ENCODE results near the gene ABCA5. TPM values are rescaled to one million over a fixed set of nuclear protein-coding genes. Genes with fewer than 3 reads are reported as not detected.

Gene ABCA5
- total RNA-seq, 1 donor from 2014 or later, result 11.6 TPM

- Histone ChIP-seq H3K4me3 (ENCODE audit: low read depth, low read length) (no peak overlapping the region), H3K27me3 (ENCODE audit: control insufficient read depth, insufficient read depth, low read length) (no peaks in the 10 kb centered on the region), H3K36me3 (ENCODE audit: control insufficient read depth, insufficient read depth, low read length) (no peaks in the 10 kb centered on the region)
- FAIRE-seq, result no peak
- no peak for TF ChIP-seq CTCF (IDR thresholded peaks at IDR 0.05; ENCODE audit: insufficient read depth, low read length, severe bottlenecking)
- DNase-seq (ENCODE audit: low read depth), result no peak
These were observed 90.0 kb downstream of the ABCA5 start for GRCh38 chr17:69236946-69237345.

- TF ChIP-seq CTCF (IDR thresholded peaks at IDR 0.05; ENCODE audit: insufficient read depth, low read length, severe bottlenecking), result no peak
- no peaks in the 10 kb centered on the region for H3K27me3 ChIP-seq (ENCODE audit: control insufficient read depth, insufficient read depth, low read length)
- DNase-seq (ENCODE audit: low read depth) (no peak), FAIRE-seq (no peak)
- no peak overlapping the region for H3K4me3 ChIP-seq (ENCODE audit: low read depth, low read length)
- H3K36me3 ChIP-seq (ENCODE audit: control insufficient read depth, insufficient read depth, low read length), result no peaks in the 10 kb centered on the region
These were observed 90.5 kb downstream of the ABCA5 start for GRCh38 chr17:69236464-69236863.

- FAIRE-seq (no peak), DNase-seq (ENCODE audit: low read depth) (peak; percentile 62)
- H3K27me3 ChIP-seq (ENCODE audit: control insufficient read depth, insufficient read depth, low read length), result no peaks in the 10 kb centered on the region
- H3K4me3 ChIP-seq (ENCODE audit: low read depth, low read length), result no peak overlapping the region
- no peaks in the 10 kb centered on the region for H3K36me3 ChIP-seq (ENCODE audit: control insufficient read depth, insufficient read depth, low read length)
- TF ChIP-seq CTCF (IDR thresholded peaks at IDR 0.05; ENCODE audit: insufficient read depth, low read length, severe bottlenecking), result peak; percentile 85
These were observed 91.4 kb downstream of the ABCA5 start for GRCh38 chr17:69235338-69236058.

GRCh38 chr17:69232650-69233049 lies 94.3 kb downstream of the ABCA5 start:
- no peak for TF ChIP-seq CTCF (IDR thresholded peaks at IDR 0.05; ENCODE audit: insufficient read depth, low read length, severe bottlenecking)
- no peak for FAIRE-seq

GRCh38 chr17:69231521-69231920 lies 95.4 kb downstream of the ABCA5 start:
- Histone ChIP-seq H3K4me3 (ENCODE audit: low read depth, low read length) (no peak overlapping the region), H3K36me3 (ENCODE audit: control insufficient read depth, insufficient read depth, low read length) (no peaks in the 10 kb centered on the region), H3K27me3 (ENCODE audit: control insufficient read depth, insufficient read depth, low read length) (no peaks in the 10 kb centered on the region)
- TF ChIP-seq CTCF (IDR thresholded peaks at IDR 0.05; ENCODE audit: insufficient read depth, low read length, severe bottlenecking), result no peak
- no peak for FAIRE-seq
- DNase-seq (ENCODE audit: low read depth), result no peak

More at GRCh38 chr17:69232650-69233049, 94.3 kb downstream of the ABCA5 start:
- Histone ChIP-seq H3K27me3 (ENCODE audit: control insufficient read depth, insufficient read depth, low read length) (no peaks in the 10 kb centered on the region), H3K4me3 (ENCODE audit: low read depth, low read length) (no peak overlapping the region), H3K36me3 (ENCODE audit: control insufficient read depth, insufficient read depth, low read length) (no peaks in the 10 kb centered on the region)
- no peak for DNase-seq (ENCODE audit: low read depth)

- TF ChIP-seq CTCF (IDR thresholded peaks at IDR 0.05; ENCODE audit: insufficient read depth, low read length, severe bottlenecking), result no peak
- FAIRE-seq, result no peak
- no peak overlapping the region for H3K4me3 ChIP-seq (ENCODE audit: low read depth, low read length)
- no peaks in the 10 kb centered on the region for H3K27me3 ChIP-seq (ENCODE audit: control insufficient read depth, insufficient read depth, low read length)
- no peaks in the 10 kb centered on the region for H3K36me3 ChIP-seq (ENCODE audit: control insufficient read depth, insufficient read depth, low read length)
- DNase-seq (ENCODE audit: low read depth), result no peak
These were observed 96.0 kb downstream of the ABCA5 start for GRCh38 chr17:69230939-69231338.
